ENCODE measurements around the gene CYP27B1.

CYP27B1 gene

DNA sequence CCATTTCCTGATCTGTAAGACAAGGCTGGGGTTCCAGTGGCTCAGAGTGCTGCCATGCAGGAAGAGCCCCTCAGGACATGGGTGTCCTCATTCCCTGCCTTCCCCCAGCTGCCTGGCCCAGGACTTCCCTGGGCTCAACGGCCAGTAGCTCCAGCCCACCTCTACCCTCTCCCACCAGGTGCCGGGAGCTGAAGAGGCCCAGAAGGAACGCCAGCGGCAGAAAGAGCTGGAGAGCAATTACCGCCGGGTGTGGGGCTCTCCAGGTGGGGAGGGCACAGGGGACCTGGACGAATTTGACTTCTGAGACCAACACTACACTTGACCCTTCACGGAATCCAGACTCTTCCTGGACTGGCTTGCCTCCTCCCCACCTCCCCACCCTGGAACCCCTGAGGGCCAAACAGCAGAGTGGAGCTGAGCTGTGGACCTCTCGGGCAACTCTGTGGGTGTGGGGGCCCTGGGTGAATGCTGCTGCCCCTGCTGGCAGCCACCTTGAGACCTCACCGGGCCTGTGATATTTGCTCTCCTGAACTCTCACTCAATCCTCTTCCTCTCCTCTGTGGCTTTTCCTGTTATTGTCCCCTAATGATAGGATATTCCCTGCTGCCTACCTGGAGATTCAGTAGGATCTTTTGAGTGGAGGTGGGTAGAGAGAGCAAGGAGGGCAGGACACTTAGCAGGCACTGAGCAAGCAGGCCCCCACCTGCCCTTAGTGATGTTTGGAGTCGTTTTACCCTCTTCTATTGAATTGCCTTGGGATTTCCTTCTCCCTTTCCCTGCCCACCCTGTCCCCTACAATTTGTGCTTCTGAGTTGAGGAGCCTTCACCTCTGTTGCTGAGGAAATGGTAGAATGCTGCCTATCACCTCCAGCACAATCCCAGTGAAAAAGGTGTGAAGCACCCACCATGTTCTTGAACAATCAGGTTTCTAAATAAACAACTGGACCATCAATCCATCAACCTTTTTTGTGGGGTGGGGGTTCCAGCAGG, 46.0 kb downstream of the CYP27B1 start:
- H3K4me3 ChIP-seq (ENCODE audit: low read depth, low read length): no peak overlapping the region
- ChIA-PET POLR2A (interaction anchor here (0.6 to 0.8 kb wide), 2 partner anchors 12 to 124 kb away, joined by 3 read pairs; no protein-coding TSS in a partner anchor), CTCF (interaction anchor here (1.5 to 2.0 kb wide), 2 partner anchors 29 to 139 kb away, joined by 4 to 5 read pairs; no protein-coding TSS in a partner anchor)
- DNase-seq (ENCODE audit: low read depth, low spot score): no peak
- TF ChIP-seq, protein P1, sequence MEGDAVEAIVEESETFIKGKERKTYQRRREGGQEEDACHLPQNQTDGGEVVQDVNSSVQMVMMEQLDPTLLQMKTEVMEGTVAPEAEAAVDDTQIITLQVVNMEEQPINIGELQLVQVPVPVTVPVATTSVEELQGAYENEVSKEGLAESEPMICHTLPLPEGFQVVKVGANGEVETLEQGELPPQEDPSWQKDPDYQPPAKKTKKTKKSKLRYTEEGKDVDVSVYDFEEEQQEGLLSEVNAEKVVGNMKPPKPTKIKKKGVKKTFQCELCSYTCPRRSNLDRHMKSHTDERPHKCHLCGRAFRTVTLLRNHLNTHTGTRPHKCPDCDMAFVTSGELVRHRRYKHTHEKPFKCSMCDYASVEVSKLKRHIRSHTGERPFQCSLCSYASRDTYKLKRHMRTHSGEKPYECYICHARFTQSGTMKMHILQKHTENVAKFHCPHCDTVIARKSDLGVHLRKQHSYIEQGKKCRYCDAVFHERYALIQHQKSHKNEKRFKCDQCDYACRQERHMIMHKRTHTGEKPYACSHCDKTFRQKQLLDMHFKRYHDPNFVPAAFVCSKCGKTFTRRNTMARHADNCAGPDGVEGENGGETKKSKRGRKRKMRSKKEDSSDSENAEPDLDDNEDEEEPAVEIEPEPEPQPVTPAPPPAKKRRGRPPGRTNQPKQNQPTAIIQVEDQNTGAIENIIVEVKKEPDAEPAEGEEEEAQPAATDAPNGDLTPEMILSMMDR (IDR thresholded peaks at IDR 0.05; ENCODE audit: insufficient read depth, low read length, missing control alignments): no peak

DNA sequence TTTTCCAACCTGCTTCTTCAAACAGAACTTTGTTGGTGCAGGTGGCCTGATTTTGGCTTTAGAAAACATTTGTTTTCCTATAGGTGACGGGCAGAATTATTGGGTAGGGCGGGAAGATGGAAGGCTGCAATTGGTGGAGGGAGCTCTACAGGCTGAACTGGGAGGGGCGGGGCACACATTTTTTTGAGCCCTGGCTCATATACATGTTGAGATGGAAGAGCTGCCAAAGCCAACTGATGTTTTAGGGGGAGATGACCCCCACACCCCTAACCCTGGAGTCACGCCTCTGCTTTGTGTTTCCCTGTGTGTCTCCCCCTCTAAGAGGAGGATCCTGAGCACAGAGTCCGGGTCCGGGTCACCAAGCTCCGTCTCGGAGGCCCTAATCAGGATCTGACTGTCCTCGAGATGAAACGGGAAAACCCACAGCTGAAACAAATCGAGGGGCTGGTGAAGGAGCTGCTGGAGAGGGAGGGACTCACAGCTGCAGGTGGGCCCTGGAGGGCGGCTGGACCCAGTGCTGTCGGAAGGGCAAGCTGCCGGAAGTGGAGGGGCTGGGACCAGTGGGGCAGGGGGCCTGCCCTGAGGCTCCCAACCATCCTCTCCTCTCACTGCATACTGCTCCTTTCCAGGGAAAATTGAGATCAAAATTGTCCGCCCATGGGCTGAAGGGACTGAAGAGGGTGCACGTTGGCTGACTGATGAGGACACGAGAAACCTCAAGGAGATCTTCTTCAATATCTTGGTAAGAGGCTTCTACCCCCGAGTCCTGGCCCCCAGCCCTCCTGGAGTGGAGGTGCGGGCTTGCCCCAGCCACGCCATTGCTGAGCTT, 46.9 kb downstream of the CYP27B1 start:
- TF ChIP-seq, protein P1 (IDR thresholded peaks at IDR 0.05; ENCODE audit: insufficient read depth, low read length, missing control alignments): no peak
- no peak for DNase-seq (ENCODE audit: low read depth, low spot score)
- ChIA-PET CTCF (interaction anchor here (1.0 to 2.0 kb wide), 4 partner anchors 17 to 138 kb away, joined by 3 to 5 read pairs (median 4); no protein-coding TSS in a partner anchor), POLR2A (interaction anchor here (0.6 to 0.8 kb wide), 2 partner anchors 13 to 125 kb away, joined by 3 read pairs; no protein-coding TSS in a partner anchor)
- no peak overlapping the region for H3K4me3 ChIP-seq (ENCODE audit: low read depth, low read length)

GRCh38 chr12:57718641-57719528, 48.0 kb downstream of the CYP27B1 start:
- no peak for DNase-seq (ENCODE audit: low read depth, low spot score)
- ChIA-PET POLR2A (no interaction called here), CTCF (interaction anchor here (1.0 to 2.0 kb wide), 4 partner anchors 18 to 85 kb away, joined by 3 to 4 read pairs (median 4); no protein-coding TSS in a partner anchor)
- H3K4me3 ChIP-seq (ENCODE audit: low read depth, low read length): no peak overlapping the region
- TF ChIP-seq, protein P1 (IDR thresholded peaks at IDR 0.05; ENCODE audit: insufficient read depth, low read length, missing control alignments): no peak

DNA sequence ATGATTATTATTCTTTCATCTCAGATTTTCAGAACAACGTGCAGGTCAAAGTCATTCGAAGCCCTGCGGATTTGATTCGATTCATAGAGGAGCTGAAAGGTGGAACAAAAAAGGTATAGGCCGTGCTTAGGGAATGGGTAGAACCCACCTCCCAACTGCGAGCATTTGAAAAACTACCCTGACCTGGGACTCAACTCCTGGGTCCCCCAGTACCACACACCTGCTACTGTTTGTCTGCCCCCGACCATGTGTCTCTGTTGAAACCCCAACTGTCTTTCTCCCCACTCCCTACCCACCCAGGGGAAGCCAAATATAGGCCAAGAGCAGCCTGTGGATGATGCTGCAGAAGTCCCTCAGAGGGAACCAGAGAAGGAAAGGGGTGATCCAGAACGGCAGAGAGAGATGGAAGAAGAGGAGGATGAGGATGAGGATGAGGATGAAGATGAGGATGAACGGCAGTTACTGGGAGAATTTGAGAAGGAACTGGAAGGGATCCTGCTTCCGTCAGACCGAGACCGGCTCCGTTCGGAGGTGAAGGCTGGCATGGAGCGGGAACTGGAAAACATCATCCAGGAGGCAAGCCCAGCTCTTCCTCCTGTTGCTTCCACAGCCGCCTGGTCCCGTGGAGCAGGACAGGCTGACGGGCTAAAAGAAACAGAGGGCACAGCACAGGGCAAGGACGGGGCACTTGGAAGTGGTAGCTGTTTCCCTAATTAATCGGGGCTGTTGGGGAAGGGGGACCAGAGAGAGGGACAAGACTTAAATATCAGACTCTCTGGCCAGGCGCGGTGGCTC, 48.8 kb downstream of the CYP27B1 start:
- TF ChIP-seq, protein P1 (IDR thresholded peaks at IDR 0.05; ENCODE audit: insufficient read depth, low read length, missing control alignments): no peak
- POLR2A ChIA-PET: no interaction called here
- no peak overlapping the region for H3K4me3 ChIP-seq (ENCODE audit: low read depth, low read length)
- CTCF ChIA-PET: interaction anchor here (1.0 to 3.4 kb wide), 3 partner anchors 8 to 135 kb away, joined by 3 to 20 read pairs (median 4); no protein-coding TSS in a partner anchor
- DNase-seq (ENCODE audit: low read depth, low spot score): no peak

DNA sequence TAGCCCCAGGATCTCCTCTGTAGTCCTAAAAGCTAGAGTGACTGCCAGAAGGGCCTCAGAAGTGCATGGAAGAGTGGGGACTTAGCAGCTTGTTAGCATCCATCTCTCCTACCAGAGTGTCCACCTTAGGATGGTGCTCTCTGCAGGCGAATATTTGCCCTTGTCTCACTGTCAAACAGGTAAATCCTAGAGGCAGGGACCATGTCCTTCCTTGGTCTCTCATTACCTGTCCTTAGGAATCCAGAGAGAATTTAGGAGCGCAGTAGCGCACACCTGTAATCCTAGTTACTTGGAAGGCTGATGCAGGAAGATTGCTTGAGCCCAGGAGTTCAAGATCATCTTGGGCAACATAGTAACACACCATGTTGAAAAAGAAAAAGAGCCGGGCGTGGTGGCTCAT, 49.7 kb downstream of the CYP27B1 start:
- DNase-seq (ENCODE audit: low read depth, low spot score): no peak
- ChIA-PET POLR2A (no interaction called here), CTCF (interaction anchor here (1.0 to 3.4 kb wide), 2 partner anchors 9 to 134 kb away, joined by 3 to 20 read pairs; no protein-coding TSS in a partner anchor)
- H3K4me3 ChIP-seq (ENCODE audit: low read depth, low read length): no peak overlapping the region
- TF ChIP-seq, protein P1 (IDR thresholded peaks at IDR 0.05; ENCODE audit: insufficient read depth, low read length, missing control alignments): no peak

All from AG04449 (cell line).